ENCODE data around the gene EEFSEC. TPM values are rescaled to one million over a fixed set of nuclear protein-coding genes. Genes with fewer than 3 reads are reported as not detected.

EEFSEC gene
- polyA plus RNA-seq, 10 donors: 12.0 to 18.9 (median 16.1) TPM

- no peak for DNase-seq
These were observed 269.7 kb downstream of the EEFSEC start for GRCh38 chr3:128422762-128423524.

GRCh38 chr3:128423525-128424147 is 270.4 kb downstream of the EEFSEC start:
- no peak for DNase-seq

DNA sequence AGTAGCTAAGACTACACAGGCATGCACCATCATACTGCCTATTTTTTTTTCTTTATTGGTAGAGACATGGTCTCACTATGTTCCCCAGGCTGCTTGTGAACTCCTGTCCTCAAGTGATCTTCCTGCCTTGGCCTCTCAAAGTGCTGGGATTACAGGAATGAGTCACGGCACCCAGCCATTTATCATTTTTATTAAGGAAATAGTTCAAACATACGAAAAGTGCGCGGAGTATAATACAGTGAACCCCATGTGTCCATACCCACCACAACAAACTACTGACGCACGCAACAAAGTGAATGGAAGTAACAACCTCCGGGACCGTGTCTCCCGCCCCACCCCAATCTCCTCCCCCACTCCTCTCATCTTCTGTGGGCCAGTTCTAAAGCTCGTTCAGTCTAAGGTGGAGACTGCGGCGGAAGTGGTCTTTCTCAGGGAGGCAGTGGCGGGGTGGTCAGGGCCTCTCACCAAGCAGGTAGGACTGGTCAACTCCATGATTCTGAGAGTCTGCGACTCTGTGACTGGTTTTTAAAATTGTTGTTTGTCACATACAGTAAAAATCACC is 271.3 kb downstream of the EEFSEC start:
- DNase-seq: peak in 1 of 3 donors; percentile 48

DNA sequence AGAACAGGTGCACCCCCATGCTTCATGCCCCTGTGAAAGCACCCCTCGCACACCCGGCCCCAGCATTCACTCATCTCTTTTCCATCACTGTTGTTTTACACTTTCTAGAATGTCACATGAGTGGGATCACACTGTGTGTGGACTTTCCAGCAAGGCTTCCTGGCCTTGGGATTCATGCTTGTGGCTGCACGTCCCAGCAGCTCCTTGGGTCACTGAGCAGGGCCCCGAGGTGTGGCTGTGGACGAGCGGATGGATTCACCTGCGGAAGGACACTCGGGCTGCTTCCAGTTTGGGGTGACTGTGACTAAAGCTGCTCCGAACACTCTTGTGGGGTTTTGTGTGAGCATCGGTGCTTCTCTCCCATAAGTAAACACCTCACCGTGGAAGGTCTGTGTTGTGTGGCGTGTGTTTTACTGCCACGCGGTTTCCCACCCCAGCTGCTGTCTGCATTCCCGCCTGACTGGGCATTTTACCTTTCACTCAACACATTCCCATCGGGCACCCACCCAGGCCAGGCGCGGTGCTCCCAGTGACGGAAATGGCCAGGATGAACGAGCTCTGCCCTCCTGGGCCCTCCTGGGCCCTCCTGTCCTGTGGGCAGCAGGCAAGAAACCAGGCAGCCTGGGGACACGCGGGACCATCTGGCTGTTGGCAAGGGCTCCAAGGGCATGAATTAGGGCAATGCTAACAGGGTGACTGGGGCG is 272.0 kb downstream of the EEFSEC start:
- DNase-seq: no peak

- no peak for DNase-seq
These were observed 272.5 kb downstream of the EEFSEC start for GRCh38 chr3:128425846-128426127.

DNA sequence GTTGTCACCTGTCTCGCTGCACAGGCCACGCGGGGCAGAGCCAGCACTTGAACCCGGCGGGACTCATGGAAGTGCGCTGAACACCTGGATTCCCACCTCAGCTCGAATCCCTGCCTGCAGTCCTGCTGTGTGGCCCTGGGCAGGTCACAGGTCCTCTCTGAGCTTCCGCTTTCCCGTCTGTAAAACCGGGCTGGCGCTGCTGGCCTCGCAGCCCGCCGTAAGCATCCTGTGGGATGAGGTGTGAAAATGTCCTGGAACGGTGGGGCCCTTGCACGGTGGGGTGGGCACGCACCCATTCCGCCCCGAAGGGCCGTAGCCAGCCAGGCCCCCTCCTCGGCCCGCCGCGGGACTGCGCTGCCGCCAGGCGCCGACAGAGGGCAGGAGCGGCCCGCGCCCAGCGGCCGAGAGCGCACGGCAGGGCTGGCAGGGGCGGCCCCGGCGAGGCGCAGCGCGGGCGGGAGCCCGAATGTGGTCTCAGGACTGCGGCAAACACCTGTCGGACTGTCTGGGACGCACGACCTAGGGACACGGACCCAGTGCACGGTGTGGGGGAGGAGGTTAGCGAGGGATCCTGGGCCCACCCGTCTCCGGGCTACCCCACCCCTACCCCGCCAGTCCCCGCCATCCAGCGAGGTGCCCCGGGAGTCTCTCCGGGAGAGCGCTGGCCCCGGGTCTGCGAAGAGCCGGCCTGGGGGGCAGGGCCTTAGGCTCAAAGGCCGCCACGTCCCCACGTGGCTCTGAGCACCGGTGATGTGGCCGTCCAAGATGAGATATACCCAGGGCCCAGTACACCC is 273.0 kb downstream of the EEFSEC start:
- DNase-seq: peak; percentile 38 to 72 (median 45)

DNA sequence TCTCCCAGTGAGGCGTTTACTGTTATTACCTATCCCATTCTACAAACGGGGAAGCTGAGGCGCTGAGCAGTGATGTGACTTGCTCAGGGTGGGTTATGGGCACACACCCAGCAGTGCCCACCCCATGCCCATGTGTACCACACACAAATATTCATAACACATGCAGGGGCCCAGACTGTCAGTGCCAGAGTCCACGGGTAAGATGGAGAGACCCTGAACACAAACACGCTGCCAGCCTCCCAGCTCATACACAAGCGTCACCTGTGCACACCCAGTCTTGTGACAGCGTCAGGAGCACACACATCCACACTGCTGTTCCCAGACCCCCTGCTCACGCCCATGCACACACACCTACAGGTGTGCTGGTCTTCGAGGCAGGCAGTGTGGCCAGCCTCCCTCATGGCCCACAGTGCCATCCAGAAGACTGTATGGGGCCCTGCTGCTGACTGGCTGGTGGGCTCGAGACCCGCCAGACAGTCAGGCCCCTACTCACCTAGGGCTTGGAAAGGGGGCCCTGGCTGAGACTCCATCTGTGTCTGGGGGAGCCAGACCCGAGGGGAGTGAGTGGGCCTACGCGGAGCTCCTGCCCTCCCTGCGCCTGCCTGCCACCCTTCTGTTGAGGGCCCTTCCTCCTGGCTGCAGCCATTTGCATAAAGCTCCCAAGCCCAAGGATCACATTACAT is 274.0 kb downstream of the EEFSEC start:
- no peak for DNase-seq

GRCh38 chr3:128427872-128428822 is 274.9 kb downstream of the EEFSEC start:
- DNase-seq: no peak

- no peak for DNase-seq
These were observed 276.0 kb downstream of the EEFSEC start for GRCh38 chr3:128429275-128429674.

DNA sequence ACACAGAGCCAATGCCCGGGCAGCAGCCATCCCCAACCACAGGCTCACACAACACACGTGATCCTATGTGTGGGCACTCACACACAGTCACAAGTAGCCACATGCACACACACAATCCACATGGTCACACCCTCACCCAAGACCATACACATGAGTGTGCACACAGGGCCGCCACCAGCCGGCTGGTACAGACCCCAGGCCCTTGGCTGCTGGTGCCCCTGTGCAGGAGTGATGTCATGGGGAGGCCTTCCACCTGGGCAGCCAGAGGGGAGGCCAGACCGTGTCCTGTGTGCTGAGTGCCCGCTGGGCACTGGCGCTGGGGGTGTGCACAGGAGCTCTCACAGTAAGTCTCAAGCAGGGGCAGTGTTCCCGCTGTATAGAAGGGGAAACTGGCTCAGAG is 276.5 kb downstream of the EEFSEC start:
- DNase-seq: no peak

GRCh38 chr3:128430301-128430700 is 277.0 kb downstream of the EEFSEC start:
- DNase-seq: no peak

GRCh38 chr3:128430731-128431130 is 277.4 kb downstream of the EEFSEC start:
- DNase-seq: no peak

GRCh38 chr3:128431803-128432300 is 278.6 kb downstream of the EEFSEC start:
- DNase-seq: no peak

GRCh38 chr3:128432301-128432970 is 279.2 kb downstream of the EEFSEC start:
- DNase-seq: no peak

DNA sequence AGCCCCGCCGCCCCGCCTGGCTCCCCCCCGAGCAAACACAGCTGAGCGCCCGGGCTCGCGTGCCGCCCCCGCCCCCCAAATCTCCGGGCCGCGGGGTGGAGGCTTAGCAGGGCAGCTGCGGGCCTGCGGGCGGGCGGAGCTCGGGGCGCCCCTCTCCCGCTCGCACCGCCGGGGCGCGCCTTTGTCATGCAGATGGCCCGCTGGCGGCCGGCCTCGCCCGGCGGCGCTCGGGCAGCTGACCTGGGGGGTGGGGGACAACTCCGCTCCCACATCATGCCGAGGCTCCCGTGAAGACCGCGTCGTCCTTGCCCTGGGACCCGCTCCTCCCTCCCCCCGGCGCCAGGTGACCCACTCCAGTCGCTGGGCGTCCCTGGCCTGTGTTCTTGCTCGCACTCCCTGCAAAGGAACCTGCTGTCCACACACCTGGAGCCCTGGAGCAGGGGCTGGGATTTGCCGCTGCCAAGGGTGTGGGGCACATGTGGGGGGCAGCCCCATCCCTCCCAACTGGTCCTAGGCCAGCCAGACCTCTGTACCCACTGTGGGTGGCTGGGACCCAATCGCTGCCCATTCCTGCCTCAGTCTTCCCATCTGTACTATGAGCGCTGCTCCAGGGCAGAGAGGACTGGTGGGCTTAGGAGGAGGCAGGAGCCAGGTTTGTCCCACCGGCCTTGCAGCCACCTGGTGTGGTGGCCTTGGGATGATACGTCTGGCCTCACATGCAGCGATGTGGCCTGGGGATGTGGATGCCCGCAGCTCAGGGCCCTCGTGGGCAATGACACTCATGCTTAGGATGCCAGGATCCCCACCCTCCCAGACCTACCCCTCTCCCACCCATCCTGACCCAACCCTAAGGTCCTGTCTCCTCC is 279.9 kb downstream of the EEFSEC start:
- DNase-seq: no peak

- DNase-seq: no peak
These were observed 280.5 kb downstream of the EEFSEC start for GRCh38 chr3:128433837-128434165.

GRCh38 chr3:128434524-128434923 is 281.2 kb downstream of the EEFSEC start:
- no peak for DNase-seq

- no peak for DNase-seq
These were observed 281.8 kb downstream of the EEFSEC start for GRCh38 chr3:128435058-128435457.
